Fibroblast of lung (primary cell): ENCODE data around the gene B3GALT2.

Experiments
- EZH2 ChIP-seq: IDR thresholded peaks from 2 replicates; pipeline ENCODE4 v1.5.1; 2012; ENCODE audit warnings: low read length, control low read depth, mild to moderate bottlenecking; ENCODE audit errors: missing control alignments
- TF ChIP-seq, protein P1 (sequence below), 2 donors: IDR thresholded peaks in 1 of 2; conservative IDR thresholded peaks in 1 of 2; 1 replicate in 1 of 2; 2 replicates in 1 of 2; pipeline ENCODE4 v1.5.1; 2011 to 2012; ENCODE audit warnings: low read length in 2 of 2, control low read depth in 1 of 2, inconsistent platforms in 1 of 2, low read depth in 1 of 2, mild to moderate bottlenecking in 1 of 2

DNA sequence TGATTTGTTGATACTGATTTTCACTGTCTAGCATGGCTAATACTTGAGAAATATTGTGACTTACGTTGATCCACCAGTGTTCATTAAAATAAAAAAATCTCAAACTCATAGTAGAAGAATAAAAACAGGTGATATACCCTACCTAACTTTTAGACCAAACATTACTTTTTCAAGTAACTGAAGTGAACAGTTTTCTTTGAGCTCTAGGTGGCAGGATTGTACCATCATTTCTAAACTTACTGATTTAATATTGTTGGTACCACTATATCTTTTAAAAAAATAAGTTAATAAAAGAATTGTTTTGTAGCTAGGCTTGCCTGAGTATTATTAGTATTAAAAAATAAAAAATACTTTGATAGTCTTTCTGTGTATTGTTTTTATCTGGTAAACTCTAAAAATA lies 43.1 kb downstream of the B3GALT2 start:
- TF ChIP-seq, protein P1, sequence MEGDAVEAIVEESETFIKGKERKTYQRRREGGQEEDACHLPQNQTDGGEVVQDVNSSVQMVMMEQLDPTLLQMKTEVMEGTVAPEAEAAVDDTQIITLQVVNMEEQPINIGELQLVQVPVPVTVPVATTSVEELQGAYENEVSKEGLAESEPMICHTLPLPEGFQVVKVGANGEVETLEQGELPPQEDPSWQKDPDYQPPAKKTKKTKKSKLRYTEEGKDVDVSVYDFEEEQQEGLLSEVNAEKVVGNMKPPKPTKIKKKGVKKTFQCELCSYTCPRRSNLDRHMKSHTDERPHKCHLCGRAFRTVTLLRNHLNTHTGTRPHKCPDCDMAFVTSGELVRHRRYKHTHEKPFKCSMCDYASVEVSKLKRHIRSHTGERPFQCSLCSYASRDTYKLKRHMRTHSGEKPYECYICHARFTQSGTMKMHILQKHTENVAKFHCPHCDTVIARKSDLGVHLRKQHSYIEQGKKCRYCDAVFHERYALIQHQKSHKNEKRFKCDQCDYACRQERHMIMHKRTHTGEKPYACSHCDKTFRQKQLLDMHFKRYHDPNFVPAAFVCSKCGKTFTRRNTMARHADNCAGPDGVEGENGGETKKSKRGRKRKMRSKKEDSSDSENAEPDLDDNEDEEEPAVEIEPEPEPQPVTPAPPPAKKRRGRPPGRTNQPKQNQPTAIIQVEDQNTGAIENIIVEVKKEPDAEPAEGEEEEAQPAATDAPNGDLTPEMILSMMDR (conservative IDR thresholded peaks at IDR 0.05 in 1 of 2, IDR thresholded peaks at IDR 0.05 in 1 of 2; ENCODE audit: low read depth in 1 of 2, low read length in 2 of 2) = peak in 1 of 2 donors; percentile 32
- TF ChIP-seq EZH2 = no peak
